ENCODE data around the gene CILP2. TPM values are rescaled to one million over a fixed set of nuclear protein-coding genes. Genes with fewer than 3 reads are reported as not detected.

Gene CILP2
- total and polyA plus RNA-seq, 2 experiments from 2014 or later, result 4.0 to 21.6 TPM

DNA sequence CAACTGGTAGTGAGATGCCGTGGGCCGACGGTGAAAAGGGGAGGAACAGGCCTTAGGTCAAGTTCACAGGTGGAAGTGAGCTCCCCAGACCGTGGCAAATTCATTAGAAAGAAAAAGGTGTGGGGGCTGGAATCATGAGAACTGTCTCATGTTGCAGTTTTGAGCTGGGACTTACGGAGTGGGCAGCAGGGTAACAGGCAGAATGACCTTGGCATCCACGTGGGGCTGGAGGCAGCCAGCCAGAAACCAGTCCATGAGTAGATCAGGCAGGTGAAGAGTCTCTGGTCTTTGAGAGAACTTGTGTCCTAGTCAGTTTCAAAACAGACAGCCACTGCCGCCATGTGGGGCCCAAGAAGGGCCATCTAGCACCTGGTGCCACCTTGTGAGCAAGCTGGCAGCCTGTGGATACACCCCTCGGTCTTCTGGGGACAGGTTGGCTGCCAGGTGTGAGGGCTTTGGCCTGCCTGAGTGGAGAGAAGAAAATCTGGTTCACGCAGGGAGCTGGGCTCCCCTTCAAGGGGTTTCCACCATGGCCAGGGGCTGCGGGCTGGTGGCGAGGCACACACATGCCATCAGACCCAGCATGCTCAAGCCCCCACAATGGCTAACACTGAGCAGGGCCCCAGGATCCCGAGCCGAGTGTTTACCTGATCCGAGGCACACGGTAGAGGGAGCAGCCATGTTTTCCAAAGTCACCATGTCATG is 46.6 kb upstream of the CILP2 start:
- Histone ChIP-seq H3K36me3 (ENCODE audit: insufficient read depth) (peaks cover 11% of the 10 kb centered on the region; the same call in 1 of the 2 replicates), H3K27me3 (ENCODE audit: insufficient read depth) (no peaks in the 10 kb centered on the region), H3K79me2 (replicated peaks; ENCODE audit: insufficient read depth) (peaks cover 36% of the 10 kb centered on the region), H3K4me1 (ENCODE audit: insufficient read depth) (peaks cover 22% of the 10 kb centered on the region), H3K4me3 (no peak overlapping the region), H3K4me2 (no peak overlapping the region), H4K20me1 (replicated peaks; ENCODE audit: insufficient read depth) (peaks cover 27% of the 10 kb centered on the region), H3K27ac (ENCODE audit: low read depth) (no peak overlapping the region), H3K9me2 (ENCODE audit: insufficient read depth) (no peaks in the 10 kb centered on the region), H2AFZ (no peak overlapping the region), H3F3A (replicated peaks; ENCODE audit: low read depth) (peaks cover 20% of the 10 kb centered on the region)
- Mint-ChIP-seq H3K4me1 (peaks cover 39% of the 10 kb centered on the region), H3K4me3 (no peak overlapping the region), H3K36me3 (ENCODE audit: low read depth) (peaks cover 50% of the 10 kb centered on the region), H3K27me3 (ENCODE audit: insufficient read depth, low read depth, poor library complexity) (peaks cover 24% of the 10 kb centered on the region), H3K27ac (no peak overlapping the region; the same call in 1 of the 2 replicates), H3K9me3 (no peaks in the 10 kb centered on the region)
- no peak for DNase-seq (ENCODE audit: low spot score)
- ATAC-seq, result no peak
- TF ChIP-seq POLR2AphosphoS5 (IDR thresholded peaks at IDR 0.05; ENCODE audit: low read depth) (no peak), ZNF462 (CRISPR knock-in tag; IDR thresholded peaks at IDR 0.05) (no peak), JUNB (IDR thresholded peaks at IDR 0.05; ENCODE audit: unreplicated experiment) (no peak), ETS1 (IDR thresholded peaks at IDR 0.05) (no peak), CREB1 (CRISPR knock-in tag; IDR thresholded peaks at IDR 0.05; ENCODE audit: low read depth) (no peak), CTCF (conservative IDR thresholded peaks at IDR 0.05; ENCODE audit: low read depth in 2 of 2) (no peak), STAT1 (IDR thresholded peaks at IDR 0.05; ENCODE audit: unreplicated experiment) (no peak), ZNF331 (CRISPR knock-in tag; IDR thresholded peaks at IDR 0.05; ENCODE audit: low read depth) (no peak), EZH2phosphoT487 (IDR thresholded peaks at IDR 0.05; ENCODE audit: unreplicated experiment) (no peak), EZH2 (IDR thresholded peaks at IDR 0.05; ENCODE audit: low read depth, unreplicated experiment) (no peak), ZNF114 (CRISPR knock-in tag; IDR thresholded peaks at IDR 0.05) (no peak), NANOG (IDR thresholded peaks at IDR 0.05; ENCODE audit: borderline replicate concordance) (no peak)
- TF ChIP-seq, protein P1, sequence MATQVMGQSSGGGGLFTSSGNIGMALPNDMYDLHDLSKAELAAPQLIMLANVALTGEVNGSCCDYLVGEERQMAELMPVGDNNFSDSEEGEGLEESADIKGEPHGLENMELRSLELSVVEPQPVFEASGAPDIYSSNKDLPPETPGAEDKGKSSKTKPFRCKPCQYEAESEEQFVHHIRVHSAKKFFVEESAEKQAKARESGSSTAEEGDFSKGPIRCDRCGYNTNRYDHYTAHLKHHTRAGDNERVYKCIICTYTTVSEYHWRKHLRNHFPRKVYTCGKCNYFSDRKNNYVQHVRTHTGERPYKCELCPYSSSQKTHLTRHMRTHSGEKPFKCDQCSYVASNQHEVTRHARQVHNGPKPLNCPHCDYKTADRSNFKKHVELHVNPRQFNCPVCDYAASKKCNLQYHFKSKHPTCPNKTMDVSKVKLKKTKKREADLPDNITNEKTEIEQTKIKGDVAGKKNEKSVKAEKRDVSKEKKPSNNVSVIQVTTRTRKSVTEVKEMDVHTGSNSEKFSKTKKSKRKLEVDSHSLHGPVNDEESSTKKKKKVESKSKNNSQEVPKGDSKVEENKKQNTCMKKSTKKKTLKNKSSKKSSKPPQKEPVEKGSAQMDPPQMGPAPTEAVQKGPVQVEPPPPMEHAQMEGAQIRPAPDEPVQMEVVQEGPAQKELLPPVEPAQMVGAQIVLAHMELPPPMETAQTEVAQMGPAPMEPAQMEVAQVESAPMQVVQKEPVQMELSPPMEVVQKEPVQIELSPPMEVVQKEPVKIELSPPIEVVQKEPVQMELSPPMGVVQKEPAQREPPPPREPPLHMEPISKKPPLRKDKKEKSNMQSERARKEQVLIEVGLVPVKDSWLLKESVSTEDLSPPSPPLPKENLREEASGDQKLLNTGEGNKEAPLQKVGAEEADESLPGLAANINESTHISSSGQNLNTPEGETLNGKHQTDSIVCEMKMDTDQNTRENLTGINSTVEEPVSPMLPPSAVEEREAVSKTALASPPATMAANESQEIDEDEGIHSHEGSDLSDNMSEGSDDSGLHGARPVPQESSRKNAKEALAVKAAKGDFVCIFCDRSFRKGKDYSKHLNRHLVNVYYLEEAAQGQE (IDR thresholded peaks at IDR 0.05; ENCODE audit: unreplicated experiment), result no peak

All from GM23338 (cell line).